CD8-positive, alpha-beta memory T cell (primary cell): Measurements from ENCODE around the gene SLC9A2. TPM values are rescaled to one million over a fixed set of nuclear protein-coding genes. Genes with fewer than 3 reads are reported as not detected.

Experiments used
- CTCF ChIA-PET: fragments of 350-600 bp; sonication (Branson Sonifier 250); formaldehyde crosslinking; loops from one replicate; lab custom pipeline; 2021; ENCODE audit warnings: antibody characterized with exemption; lab: Charles Lee
- POLR2A ChIA-PET: fragments of 350-600 bp; sonication (Branson Sonifier 250); formaldehyde crosslinking; loops from one replicate; lab custom pipeline; 2021; ENCODE audit warnings: antibody characterized with exemption; lab: Charles Lee
- DNase-seq, 5 donors: peaks; one replicate each; pipeline versions ENCODE4 v3.0.0 to v3.0.0-alpha.2; 2020 to 2022; ENCODE audit warnings: mixed read lengths in 1 of 5
- H3K27ac ChIP-seq: one replicate; pipeline ENCODE4 v1.7.0; 2013; ENCODE audit warnings: low read depth, mild to moderate bottlenecking, low read length, moderate library complexity
- H3K27me3 ChIP-seq: 2 replicates; pipeline ENCODE4 v1.7.0; 2013; ENCODE audit warnings: low read length, mild to moderate bottlenecking; ENCODE audit not compliant: insufficient read depth, poor library complexity, severe bottlenecking
- H3K36me3 ChIP-seq: 2 replicates; pipeline ENCODE4 v1.7.0; 2013; ENCODE audit warnings: mild to moderate bottlenecking, low read length, moderate library complexity; ENCODE audit not compliant: insufficient read depth
- H3K4me1 ChIP-seq: 2 replicates; pipeline ENCODE4 v1.7.0; 2013; ENCODE audit warnings: mild to moderate bottlenecking, low read length, moderate library complexity; ENCODE audit not compliant: insufficient read depth
- H3K4me3 ChIP-seq: 2 replicates; pipeline ENCODE4 v1.7.0; 2013; ENCODE audit warnings: mild to moderate bottlenecking, low read length
- H3K9me3 ChIP-seq: 2 replicates; pipeline ENCODE4 v1.7.0; 2013; ENCODE audit warnings: mild to moderate bottlenecking, low read length
- H3K27ac Mint-ChIP-seq, 8 donors: one replicate each; pipeline ENCODE4 v1.8.0; 2020 to 2021; ENCODE audit warnings: mixed read lengths in 8 of 8, mild to moderate bottlenecking in 6 of 8, inconsistent platforms in 3 of 8, moderate library complexity in 3 of 8
- H3K27me3 Mint-ChIP-seq, 2 donors: one replicate each; pipeline ENCODE4 v1.8.0; 2020 to 2021; ENCODE audit warnings: mixed read lengths in 2 of 2, mild to moderate bottlenecking in 1 of 2, moderate library complexity in 1 of 2
- H3K36me3 Mint-ChIP-seq, 3 donors: one replicate each; pipeline ENCODE4 v1.8.0; 2020 to 2021; ENCODE audit warnings: mixed read lengths in 3 of 3, inconsistent platforms in 1 of 3, mild to moderate bottlenecking in 1 of 3
- H3K4me1 Mint-ChIP-seq, 3 donors: one replicate each; pipeline ENCODE4 v1.8.0; 2020 to 2021; ENCODE audit warnings: mixed read lengths in 3 of 3, inconsistent platforms in 1 of 3, mild to moderate bottlenecking in 1 of 3
- H3K4me3 Mint-ChIP-seq, 7 donors: one replicate each; pipeline ENCODE4 v1.8.0; 2020 to 2021; ENCODE audit warnings: mixed read lengths in 7 of 7, mild to moderate bottlenecking in 6 of 7, moderate library complexity in 4 of 7, inconsistent platforms in 2 of 7
- H3K9me3 Mint-ChIP-seq, 5 donors: one replicate each; pipeline ENCODE4 v1.8.0; 2020 to 2022; ENCODE audit warnings: mixed read lengths in 5 of 5, mild to moderate bottlenecking in 3 of 5, moderate library complexity in 2 of 5, inconsistent platforms in 1 of 5
- polyA plus RNA-seq: library from polyadenylated mRNA; unstranded; fragments of 300-500 nt; fragmentation: Illumina TruSeq; gene quantifications from one replicate; pipeline ENCODE4 v1.2.3, GENCODE V29; 2021
- total RNA-seq, 2 experiments: library from RNA; stranded (reverse); gene quantifications; one replicate each; pipeline ENCODE4 v1.2.3, GENCODE V29; 2021

Gene SLC9A2
- total and polyA plus RNA-seq, 3 experiments from 2014 or later = not detected

- Histone ChIP-seq H3K4me1 (no peaks in the 10 kb centered on the region), H3K27me3 (no peaks in the 10 kb centered on the region), H3K27ac (no peak overlapping the region), H3K36me3 (no peaks in the 10 kb centered on the region), H3K4me3 (no peak overlapping the region), H3K9me3 (no peaks in the 10 kb centered on the region)
- Mint-ChIP-seq H3K4me1 (no peaks in the 10 kb centered on the region), H3K4me3 (no peak overlapping the region), H3K27me3 (peaks cover 6 to 23% of the 10 kb centered on the region in 2 donors), H3K9me3 (no peaks in the 10 kb centered on the region), H3K27ac (no peak overlapping the region), H3K36me3 (no peaks in the 10 kb centered on the region)
- POLR2A ChIA-PET = no interaction called here
- CTCF ChIA-PET = no interaction called here
- DNase-seq = no peak
These were observed 15.4 kb upstream of the SLC9A2 start for GRCh38 chr2:102603904-102604303.

GRCh38 chr2:102604769-102605168 is 14.6 kb upstream of the SLC9A2 start:
- Histone ChIP-seq H3K4me3 (no peak overlapping the region), H3K27me3 (no peaks in the 10 kb centered on the region), H3K27ac (no peak overlapping the region), H3K9me3 (no peaks in the 10 kb centered on the region), H3K4me1 (no peaks in the 10 kb centered on the region), H3K36me3 (no peaks in the 10 kb centered on the region)
- DNase-seq = no peak
- H3K4me1 Mint-ChIP-seq = no peaks in the 10 kb centered on the region
- no peak overlapping the region for H3K27ac Mint-ChIP-seq
- H3K4me3 Mint-ChIP-seq = no peak overlapping the region
- peaks cover 6 to 23% of the 10 kb centered on the region in 2 donors for H3K27me3 Mint-ChIP-seq
- POLR2A ChIA-PET = no interaction called here
- no peaks in the 10 kb centered on the region for H3K36me3 Mint-ChIP-seq
- no peaks in the 10 kb centered on the region for H3K9me3 Mint-ChIP-seq
- CTCF ChIA-PET = no interaction called here

GRCh38 chr2:102606353-102606752 is 13.0 kb upstream of the SLC9A2 start:
- H3K4me3 ChIP-seq = no peak overlapping the region
- H3K36me3 ChIP-seq = no peaks in the 10 kb centered on the region
- CTCF ChIA-PET = no interaction called here
- Mint-ChIP-seq H3K9me3 (no peaks in the 10 kb centered on the region), H3K27me3 (peaks cover 3 to 17% of the 10 kb centered on the region in 2 donors), H3K27ac (peak overlapping the region in 1 of 8 donors; percentile 70), H3K4me3 (no peak overlapping the region), H3K36me3 (no peaks in the 10 kb centered on the region), H3K4me1 (no peaks in the 10 kb centered on the region)
- DNase-seq = no peak
- POLR2A ChIA-PET = no interaction called here
- no peaks in the 10 kb centered on the region for H3K9me3 ChIP-seq
- no peak overlapping the region for H3K27ac ChIP-seq
- H3K4me1 ChIP-seq = no peaks in the 10 kb centered on the region
- no peaks in the 10 kb centered on the region for H3K27me3 ChIP-seq

- Mint-ChIP-seq H3K27ac (no peak overlapping the region), H3K4me3 (no peak overlapping the region), H3K4me1 (peaks cover 7 to 16% (median 10%) of the 10 kb centered on the region in 3 donors), H3K27me3 (peaks cover 21 to 50% of the 10 kb centered on the region in 2 donors), H3K9me3 (no peaks in the 10 kb centered on the region), H3K36me3 (no peaks in the 10 kb centered on the region)
- Histone ChIP-seq H3K4me1 (no peaks in the 10 kb centered on the region), H3K36me3 (no peaks in the 10 kb centered on the region), H3K9me3 (no peaks in the 10 kb centered on the region), H3K4me3 (no peak overlapping the region), H3K27ac (no peak overlapping the region), H3K27me3 (peaks cover 5% of the 10 kb centered on the region)
- CTCF ChIA-PET = interaction anchor here (1.4 to 1.6 kb wide), 3 partner anchors 21 to 143 kb away, joined by 3 to 5 read pairs (median 4); partner anchors contain the start of gene SLC9A4
- POLR2A ChIA-PET = no interaction called here
- DNase-seq = peak in 3 of 5 donors; percentile 5 to 11 (median 9)
These were observed 3.5 kb upstream of the SLC9A2 start for GRCh38 chr2:102615620-102616436.

GRCh38 chr2:102618452-102619413 is 620 bp upstream of the SLC9A2 start:
- H3K36me3 ChIP-seq = no peaks in the 10 kb centered on the region
- H3K27me3 ChIP-seq = peaks cover 18% of the 10 kb centered on the region
- no peak overlapping the region for H3K27ac ChIP-seq
- H3K4me3 ChIP-seq = peak overlapping the region; percentile 13
- Mint-ChIP-seq H3K4me1 (peaks cover 7 to 16% (median 10%) of the 10 kb centered on the region in 3 donors), H3K27me3 (peaks cover 29 to 68% of the 10 kb centered on the region in 2 donors), H3K27ac (no peak overlapping the region), H3K36me3 (no peaks in the 10 kb centered on the region), H3K4me3 (peak overlapping the region; percentile 3 to 80 (median 61)), H3K9me3 (no peaks in the 10 kb centered on the region)
- no peak for DNase-seq
- POLR2A ChIA-PET = no interaction called here
- H3K9me3 ChIP-seq = no peaks in the 10 kb centered on the region
- H3K4me1 ChIP-seq = no peaks in the 10 kb centered on the region
- CTCF ChIA-PET = no interaction called here

- H3K27me3 Mint-ChIP-seq = peaks cover 31 to 58% of the 10 kb centered on the region in 2 donors
- Histone ChIP-seq H3K4me3 (no peak overlapping the region), H3K36me3 (no peaks in the 10 kb centered on the region), H3K27me3 (peaks cover 18% of the 10 kb centered on the region), H3K27ac (no peak overlapping the region), H3K9me3 (no peaks in the 10 kb centered on the region), H3K4me1 (no peaks in the 10 kb centered on the region)
- H3K36me3 Mint-ChIP-seq = no peaks in the 10 kb centered on the region
- CTCF ChIA-PET = no interaction called here
- DNase-seq = no peak
- peak overlapping the region in 4 of 7 donors; percentile 20 to 63 (median 33) for H3K4me3 Mint-ChIP-seq
- POLR2A ChIA-PET = no interaction called here
- H3K4me1 Mint-ChIP-seq = peaks cover 7 to 16% (median 10%) of the 10 kb centered on the region in 3 donors
- H3K9me3 Mint-ChIP-seq = no peaks in the 10 kb centered on the region
- H3K27ac Mint-ChIP-seq = no peak overlapping the region
These were observed 979 bp downstream of the SLC9A2 start for GRCh38 chr2:102620332-102620731.

- H3K27ac Mint-ChIP-seq = no peak overlapping the region
- no peak overlapping the region for H3K4me3 ChIP-seq
- H3K4me1 Mint-ChIP-seq = peaks cover 7 to 16% (median 10%) of the 10 kb centered on the region in 3 donors
- ChIA-PET POLR2A (no interaction called here), CTCF (no interaction called here)
- H3K27me3 Mint-ChIP-seq = peaks cover 31 to 53% of the 10 kb centered on the region in 2 donors
- no peak overlapping the region for H3K4me3 Mint-ChIP-seq
- peaks cover 18% of the 10 kb centered on the region for H3K27me3 ChIP-seq
- no peaks in the 10 kb centered on the region for H3K9me3 Mint-ChIP-seq
- H3K27ac ChIP-seq = no peak overlapping the region
- H3K4me1 ChIP-seq = no peaks in the 10 kb centered on the region
- no peak for DNase-seq
- H3K36me3 Mint-ChIP-seq = no peaks in the 10 kb centered on the region
- H3K9me3 ChIP-seq = no peaks in the 10 kb centered on the region
- H3K36me3 ChIP-seq = no peaks in the 10 kb centered on the region
These were observed 2.3 kb downstream of the SLC9A2 start for GRCh38 chr2:102621630-102622029.

- Mint-ChIP-seq H3K27me3 (peaks cover 28 to 44% of the 10 kb centered on the region in 2 donors), H3K4me3 (no peak overlapping the region), H3K36me3 (no peaks in the 10 kb centered on the region), H3K9me3 (no peaks in the 10 kb centered on the region), H3K27ac (no peak overlapping the region), H3K4me1 (peaks cover 7 to 16% (median 10%) of the 10 kb centered on the region in 3 donors)
- Histone ChIP-seq H3K4me3 (no peak overlapping the region), H3K4me1 (no peaks in the 10 kb centered on the region), H3K27me3 (peaks cover 18% of the 10 kb centered on the region), H3K9me3 (no peaks in the 10 kb centered on the region), H3K27ac (no peak overlapping the region), H3K36me3 (no peaks in the 10 kb centered on the region)
- POLR2A ChIA-PET = no interaction called here
- CTCF ChIA-PET = no interaction called here
- DNase-seq = no peak
These were observed 3.3 kb downstream of the SLC9A2 start for GRCh38 chr2:102622646-102623045.
